Measurements from ENCODE around the gene DLGAP4.

- TF ChIP-seq CTCF (IDR thresholded peaks at IDR 0.05): no peak
- TF ChIP-seq POLR2A (IDR thresholded peaks at IDR 0.05): no peak
Measured at GRCh38 chr20:36507746-36508145, 201.6 kb downstream of the DLGAP4 start.
